H1 (cell line): ENCODE measurements around the gene CAMK2G. TPM values are rescaled to one million over a fixed set of nuclear protein-coding genes. Genes with fewer than 3 reads are reported as not detected.
"Not testable (repeated sequence)": the region's sequence is repeated elsewhere in the genome, so short reads cannot be mapped to it uniquely, and the experiment has no call there.

ENCODE experiments used
- CTCF ChIA-PET: fragments of 300-600 bp; sonication (Branson Sonifier 250); formaldehyde crosslinking; loops from one replicate; lab custom pipeline; 2021; ENCODE audit not compliant: partially characterized antibody; lab: Charles Lee
- POLR2A ChIA-PET: fragments of 300-600 bp; sonication (Branson Sonifier 250); formaldehyde crosslinking; loops from one replicate; lab custom pipeline; 2021; ENCODE audit warnings: inconsistent platforms; ENCODE audit not compliant: partially characterized antibody; lab: Charles Lee
- DNase-seq, 2 experiments: peaks; one replicate each; pipeline versions ENCODE4 v3.0.0 to v3.0.0-alpha.2; 2010 to 2022; ENCODE audit warnings: low spot score in 2 of 2, low read depth in 1 of 2, mixed read lengths in 1 of 2
- FAIRE-seq: peaks from 2 replicates; lab custom pipeline; 2011; peaks lifted over from hg19 to GRCh38; lab: Jason Lieb, UNC
- H2AFZ ChIP-seq: 2 replicates; pipeline ENCODE4 v1.8.1; 2012; ENCODE audit warnings: low read length, inconsistent platforms
- H2AK5ac ChIP-seq: 2 replicates; pipeline ENCODE4 v1.6.1; 2013; ENCODE audit warnings: low read depth, low read length
- H2BK120ac ChIP-seq: replicated peaks from 2 replicates; pipeline ENCODE3; 2013; ENCODE audit warnings: low read depth, low read length, inconsistent platforms
- H2BK12ac ChIP-seq: 2 replicates; pipeline ENCODE4 v1.6.1; 2013; ENCODE audit warnings: low read depth, low read length
- H2BK15ac ChIP-seq: 2 replicates; pipeline ENCODE4 v1.6.1; 2013; ENCODE audit warnings: low read length
- H2BK20ac ChIP-seq: 2 replicates; pipeline ENCODE4 v1.6.1; 2013; ENCODE audit warnings: low read length
- H2BK5ac ChIP-seq: 2 replicates; pipeline ENCODE4 v1.6.1; 2013; ENCODE audit warnings: low read depth, low read length
- H3K14ac ChIP-seq: 2 replicates; pipeline ENCODE4 v1.6.1; 2013; ENCODE audit warnings: inconsistent platforms; ENCODE audit not compliant: insufficient read length
- H3K18ac ChIP-seq: 2 replicates; pipeline ENCODE4 v1.6.1; 2013; ENCODE audit warnings: low read length; ENCODE audit errors: extremely low read depth
- H3K23ac ChIP-seq: 2 replicates; pipeline ENCODE4 v1.6.1; 2013; ENCODE audit warnings: inconsistent platforms; ENCODE audit not compliant: insufficient read length
- H3K23me2 ChIP-seq: 2 replicates; pipeline ENCODE4 v1.6.1; 2013; ENCODE audit warnings: low read depth, low read length
- H3K27ac ChIP-seq: 2 replicates; pipeline ENCODE4 v1.6.1; 2011; ENCODE audit warnings: low read depth, low read length, inconsistent platforms
- H3K27me3 ChIP-seq, 4 experiments: replicated peaks in 1 of 4; 1 replicate in 1 of 4; 2 replicates in 3 of 4; pipeline versions ENCODE4 v1.6.1 to v1.8.1; 2011 to 2013; ENCODE audit warnings: low read length in 3 of 4, mild to moderate bottlenecking in 3 of 4, inconsistent platforms in 2 of 4, mixed read lengths in 2 of 4, moderate library complexity in 1 of 4; ENCODE audit not compliant: control insufficient read depth in 3 of 4, insufficient read depth in 3 of 4; ENCODE audit errors: extremely low read depth in 1 of 4
- H3K36me3 ChIP-seq, 4 experiments: 2 replicates each; pipeline versions ENCODE4 v1.6.1 to v1.8.1; 2011 to 2013; ENCODE audit warnings: mild to moderate bottlenecking in 4 of 4, low read length in 3 of 4, moderate library complexity in 2 of 4, control low read depth in 1 of 4, inconsistent platforms in 1 of 4; ENCODE audit not compliant: insufficient read depth in 4 of 4, control insufficient read depth in 2 of 4
- H3K4ac ChIP-seq: replicated peaks from 2 replicates; pipeline ENCODE3; 2013; ENCODE audit warnings: low read length, low read depth, mixed read lengths, inconsistent platforms; ENCODE audit not compliant: insufficient read length
- H3K4me1 ChIP-seq, 4 experiments: replicated peaks in 1 of 4; 1 replicate in 1 of 4; 2 replicates in 3 of 4; pipeline versions ENCODE4 v1.6.1 to v1.8.1; 2011 to 2013; ENCODE audit warnings: low read length in 3 of 4, inconsistent platforms in 2 of 4, mixed read lengths in 1 of 4; ENCODE audit not compliant: insufficient read depth in 4 of 4, control insufficient read depth in 3 of 4
- H3K4me2 ChIP-seq, 2 experiments: 2 replicates each; pipeline versions ENCODE4 v1.6.1 to v1.8.1; 2011 to 2013; ENCODE audit warnings: low read depth in 2 of 2, low read length in 2 of 2, control low read depth in 1 of 2, inconsistent platforms in 1 of 2, mild to moderate bottlenecking in 1 of 2; ENCODE audit not compliant: insufficient read depth in 1 of 2
- H3K4me3 ChIP-seq, 4 experiments: fragments of 200-600, 300-600 bp in 1 of 4; sonication (generic), shearing (Covaris generic), sonication (Bioruptor Twin) in 1 of 4; 2 replicates each; pipeline versions ENCODE4 v1.5.1 to v1.8.1; 2011 to 2016; ENCODE audit warnings: low read length in 4 of 4, low read depth in 3 of 4, control low read depth in 2 of 4, inconsistent platforms in 2 of 4, mild to moderate bottlenecking in 2 of 4, mixed read lengths in 1 of 4, moderate library complexity in 1 of 4; ENCODE audit not compliant: insufficient read depth in 2 of 4; ENCODE audit errors: extremely low read depth in 1 of 4
- H3K56ac ChIP-seq: replicated peaks from 2 replicates; pipeline ENCODE3; 2013; ENCODE audit warnings: low read depth, mild to moderate bottlenecking, mixed read lengths, low read length, inconsistent platforms; ENCODE audit not compliant: insufficient read length
- H3K79me1 ChIP-seq: 2 replicates; pipeline ENCODE4 v1.6.1; 2013; ENCODE audit warnings: low read depth, low read length, control low read depth
- H3K79me2 ChIP-seq, 2 experiments: 2 replicates each; pipeline versions ENCODE4 v1.6.1 to v1.8.1; 2012 to 2013; ENCODE audit warnings: low read length in 2 of 2, mild to moderate bottlenecking in 2 of 2, inconsistent platforms in 1 of 2; ENCODE audit not compliant: insufficient read depth in 2 of 2, control insufficient read depth in 1 of 2
- H3K9ac ChIP-seq, 4 experiments: replicated peaks in 1 of 4; 1 replicate in 1 of 4; 2 replicates in 3 of 4; pipeline versions ENCODE4 v1.6.1 to v1.8.1; 2011 to 2013; ENCODE audit warnings: low read depth in 3 of 4, low read length in 3 of 4, control low read depth in 2 of 4, mild to moderate bottlenecking in 2 of 4, moderate library complexity in 2 of 4, inconsistent platforms in 1 of 4; ENCODE audit errors: extremely low read depth in 1 of 4
- H3K9me3 ChIP-seq, 2 experiments: 2 replicates each; pipeline versions ENCODE4 v1.6.1 to v1.8.1; 2012 to 2013; ENCODE audit warnings: mild to moderate bottlenecking in 2 of 2, moderate library complexity in 2 of 2, control low read depth in 1 of 2, inconsistent platforms in 1 of 2, low read depth in 1 of 2, low read length in 1 of 2, mixed read lengths in 1 of 2; ENCODE audit not compliant: insufficient read depth in 2 of 2
- H4K20me1 ChIP-seq, 2 experiments: replicated peaks in 1 of 2; 2 replicates each; pipeline versions ENCODE3 to v1.8.1; 2011 to 2013; ENCODE audit warnings: inconsistent platforms in 2 of 2, low read length in 2 of 2, mild to moderate bottlenecking in 1 of 2; ENCODE audit not compliant: insufficient read depth in 2 of 2, control insufficient read depth in 1 of 2
- H4K5ac ChIP-seq: 2 replicates; pipeline ENCODE4 v1.6.1; 2013; ENCODE audit warnings: low read length, low read depth, mixed read lengths, inconsistent platforms; ENCODE audit not compliant: insufficient read length
- H4K8ac ChIP-seq: 2 replicates; pipeline ENCODE4 v1.8.0; 2013; ENCODE audit warnings: mild to moderate bottlenecking, moderate library complexity, low read length, inconsistent platforms; ENCODE audit not compliant: insufficient read depth; ENCODE audit errors: extremely low read depth
- H4K91ac ChIP-seq: replicated peaks from 2 replicates; pipeline ENCODE3; 2013; ENCODE audit warnings: low read length, mixed read lengths, inconsistent platforms; ENCODE audit not compliant: insufficient read length
- WGBS, 2 experiments: shearing (Covaris generic) in 1 of 2; methylation state at CpG; one replicate each; pipeline versions ENCODE4 v1.1.6 to v1.1.7; 2013 to 2015; ENCODE audit warnings: low lambda C conversion rate in 2 of 2, mixed read lengths in 2 of 2, inconsistent platforms in 1 of 2, low coverage in 1 of 2, missing lambda C conversion rate in 1 of 2; ENCODE audit not compliant: insufficient replicate concordance in 2 of 2, insufficient coverage in 1 of 2, insufficient read length in 1 of 2; ENCODE audit errors: extremely low coverage in 1 of 2, missing lambda C conversion rate in 1 of 2; 5-methylcytosine and 5-hydroxymethylcytosine counted together
- polyA plus RNA-seq, 7 experiments: library from polyadenylated mRNA; depleted of rRNA in 3 of 7; stranded (reverse) in 5 of 7; unstranded in 2 of 7; fragments of >200 nt in 5 of 7; fragments of 200-250 nt in 2 of 7; gene quantifications; 1 replicate in 5 of 7; 2 replicates in 1 of 7; 4 replicates in 1 of 7; pipeline versions ENCODE4 v1.2.1 to v1.2.3, GENCODE V29; 2011 to 2013; ENCODE audit warnings: missing spikeins in 2 of 7, mixed read lengths in 2 of 7
- total RNA-seq: library from RNA; stranded (reverse); fragmentation: NEBNext Ultra II Directional; extraction: Animal tissue kit (Norgen Biotek cat#: 25700); gene quantifications from 2 replicates; pipeline ENCODE4 v1.2.1, GENCODE V29; 2021

The CAMK2G gene
- total and polyA plus RNA-seq, 2 of the 8 experiments (the other 6 are each of a cell fraction or from before 2014, with no cell fraction given) = 28.9 to 31.7 TPM

- H3K56ac ChIP-seq, H2AK5ac ChIP-seq, H3K14ac ChIP-seq, H3K18ac ChIP-seq, H2BK20ac ChIP-seq, H3K79me1 ChIP-seq, H3K9ac ChIP-seq, H3K4me2 ChIP-seq, H3K27ac ChIP-seq, H3K79me2 ChIP-seq, H2BK5ac ChIP-seq, FAIRE-seq, H2BK15ac ChIP-seq, H3K9me3 ChIP-seq, H4K8ac ChIP-seq, H4K20me1 ChIP-seq, H3K4ac ChIP-seq, H4K5ac ChIP-seq, H3K23me2 ChIP-seq, H3K4me3 ChIP-seq, H2BK120ac ChIP-seq, H3K27me3 ChIP-seq, H4K91ac ChIP-seq, H3K23ac ChIP-seq, H2BK12ac ChIP-seq, H2AFZ ChIP-seq, H3K4me1 ChIP-seq, DNase-seq: not testable (repeated sequence)
- POLR2A ChIA-PET = interaction anchor here (0.7 to 12.1 kb wide), 6 partner anchors 8 to 62 kb away, joined by 3 to 137 read pairs (median 6); partner anchors contain the start of genes CHCHD1, NDST2 and ZSWIM8
- WGBS, 2 experiments = 96% methylated on average over 8 of the region's 8 CpGs; no CpG with 5 or more reads in 1 of the 2 experiments
- CTCF ChIA-PET = interaction anchor here (0.9 to 1.1 kb wide), 2 partner anchors 23 to 45 kb away, joined by 3 read pairs; no protein-coding TSS in a partner anchor
- peaks cover 8 to 28% (median 22%) of the 10 kb centered on the region in 4 experiments; a peak in 7 of 8 replicates for H3K36me3 ChIP-seq
Measured at GRCh38 chr10:73796035-73796434, 78.3 kb downstream of the CAMK2G start.

- not testable (repeated sequence) for H3K4ac ChIP-seq, H3K23ac ChIP-seq, H3K9ac ChIP-seq, H2BK15ac ChIP-seq, H2BK12ac ChIP-seq, H4K91ac ChIP-seq, H3K27me3 ChIP-seq, H2BK120ac ChIP-seq, H4K20me1 ChIP-seq, H3K14ac ChIP-seq, H2BK5ac ChIP-seq, H3K4me3 ChIP-seq, H3K9me3 ChIP-seq, H2BK20ac ChIP-seq, H3K56ac ChIP-seq, H3K4me2 ChIP-seq, H3K18ac ChIP-seq, H3K23me2 ChIP-seq, H3K27ac ChIP-seq, H3K79me2 ChIP-seq, H3K79me1 ChIP-seq, H2AFZ ChIP-seq, H4K5ac ChIP-seq, FAIRE-seq, H2AK5ac ChIP-seq, DNase-seq, H3K4me1 ChIP-seq, H4K8ac ChIP-seq
- H3K36me3 ChIP-seq = peaks cover 8 to 28% (median 22%) of the 10 kb centered on the region in 4 experiments; a peak in 7 of 8 replicates
- 90% methylated on average over 10 of the region's 10 CpGs; no CpG with 5 or more reads in 1 of the 2 experiments for WGBS, 2 experiments
- ChIA-PET CTCF (interaction anchor here (0.9 to 1.1 kb wide), 2 partner anchors 22 to 45 kb away, joined by 3 read pairs; no protein-coding TSS in a partner anchor), POLR2A (interaction anchor here (0.7 to 12.1 kb wide), 8 partner anchors 9 to 61 kb away, joined by 3 to 137 read pairs (median 6); partner anchors contain the start of genes CHCHD1, NDST2 and ZSWIM8)
Measured at GRCh38 chr10:73795491-73795890, 78.9 kb downstream of the CAMK2G start.
